ENCODE results near the gene ABCA9.
"Not testable (repeated sequence)": the region's sequence is repeated elsewhere in the genome, so short reads cannot be mapped to it uniquely, and the experiment has no call there.

ABCA9 gene

GRCh38 chr17:69075823-69076222 lies 15.1 kb upstream of the ABCA9 start:
- Mint-ChIP-seq H3K27ac (no peak overlapping the region), H3K4me1 (ENCODE audit: low read depth) (peaks cover 1% of the 10 kb centered on the region), H3K36me3 (ENCODE audit: low read depth) (peaks cover 99% of the 10 kb centered on the region), H3K27me3 (no peaks in the 10 kb centered on the region), H3K9me3 (peaks cover 84% of the 10 kb centered on the region), H3K4me3 (no peak overlapping the region)
- intact Hi-C loops (cut with micrococcal nuclease): no loop called here

DNA sequence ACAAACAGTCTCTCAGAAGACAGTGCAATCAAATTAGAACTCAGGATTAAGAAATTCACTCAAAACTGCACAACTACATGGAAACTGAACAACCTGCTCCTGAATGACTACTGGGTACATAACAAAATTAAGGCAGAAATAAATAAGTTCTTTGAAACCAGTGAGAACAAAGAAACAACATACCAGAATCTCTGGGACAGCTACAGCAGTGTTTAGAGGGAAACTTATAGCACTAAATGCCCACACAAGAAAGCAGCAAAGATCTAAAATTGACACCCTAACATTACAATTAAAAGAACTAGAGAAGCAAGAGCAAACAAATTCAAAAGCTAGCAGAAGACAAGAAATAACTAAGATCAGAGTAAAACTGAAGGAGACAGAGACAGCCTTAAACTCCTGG lies 12.7 kb upstream of the ABCA9 start:
- H3K4me3 Mint-ChIP-seq; H3K4me1 Mint-ChIP-seq (ENCODE audit: low read depth); H3K27me3 Mint-ChIP-seq; intact Hi-C loops (cut with micrococcal nuclease): not testable (repeated sequence)
- Mint-ChIP-seq H3K9me3 (peaks cover 86% of the 10 kb centered on the region), H3K27ac (peak overlapping the region; percentile 11), H3K36me3 (ENCODE audit: low read depth) (peaks cover 95% of the 10 kb centered on the region)

- peaks cover 95% of the 10 kb centered on the region for H3K36me3 Mint-ChIP-seq (ENCODE audit: low read depth)
- H3K4me1 Mint-ChIP-seq (ENCODE audit: low read depth); H3K27me3 Mint-ChIP-seq; intact Hi-C loops (cut with micrococcal nuclease); H3K4me3 Mint-ChIP-seq: not testable (repeated sequence)
- H3K9me3 Mint-ChIP-seq: peaks cover 88% of the 10 kb centered on the region
- H3K27ac Mint-ChIP-seq: peak overlapping the region; percentile 11
Observed at GRCh38 chr17:69072803-69073256, 12.1 kb upstream of the ABCA9 start.

- H3K27ac Mint-ChIP-seq: peak overlapping the region; percentile 60
- H3K4me3 Mint-ChIP-seq; intact Hi-C loops (cut with micrococcal nuclease); H3K27me3 Mint-ChIP-seq: not testable (repeated sequence)
- peaks cover 16% of the 10 kb centered on the region for H3K4me1 Mint-ChIP-seq (ENCODE audit: low read depth)
- peaks cover 88% of the 10 kb centered on the region for H3K9me3 Mint-ChIP-seq
- H3K36me3 Mint-ChIP-seq (ENCODE audit: low read depth): peaks cover 91% of the 10 kb centered on the region
Observed at GRCh38 chr17:69071233-69071586, 10.5 kb upstream of the ABCA9 start.

- H3K4me3 Mint-ChIP-seq: not testable (repeated sequence)
Observed at GRCh38 chr17:69070378-69071232, 9.9 kb upstream of the ABCA9 start.

DNA sequence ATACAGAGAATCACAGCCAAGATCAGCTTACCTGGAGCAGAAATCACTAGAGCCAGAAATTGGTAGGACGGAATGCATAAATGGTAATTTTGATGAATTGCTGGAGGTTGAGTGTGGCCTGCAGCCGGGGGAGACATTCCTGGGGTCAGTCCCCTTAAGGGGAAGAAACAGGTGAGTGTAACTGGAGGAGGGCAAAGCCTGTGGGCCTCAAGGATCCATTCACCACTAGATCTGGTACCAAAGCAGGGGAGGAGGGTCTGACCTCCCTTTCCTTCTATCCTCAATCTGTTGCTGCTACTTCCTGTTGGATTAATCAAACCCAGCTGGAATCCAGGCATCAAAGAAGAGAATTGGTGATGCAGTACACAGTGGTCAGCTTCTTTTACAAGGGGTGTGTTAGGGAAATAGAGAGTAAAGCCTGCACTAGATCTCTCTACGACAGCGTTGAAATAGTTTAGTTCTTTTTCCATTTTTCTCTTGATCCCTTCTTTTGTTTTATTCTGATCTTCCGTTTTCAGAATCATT lies 8.6 kb upstream of the ABCA9 start:
- H3K27ac Mint-ChIP-seq: no peak overlapping the region
- no peaks in the 10 kb centered on the region for H3K27me3 Mint-ChIP-seq
- peaks cover 34% of the 10 kb centered on the region for H3K4me1 Mint-ChIP-seq (ENCODE audit: low read depth)
- intact Hi-C loops (cut with micrococcal nuclease): loop anchor here (10.0 kb wide), 2 partner anchors 66 to 166 kb away; no protein-coding TSS in a partner anchor
- H3K4me3 Mint-ChIP-seq: no peak overlapping the region
- H3K9me3 Mint-ChIP-seq: peaks cover 88% of the 10 kb centered on the region
- H3K36me3 Mint-ChIP-seq (ENCODE audit: low read depth): peaks cover 93% of the 10 kb centered on the region

More at GRCh38 chr17:69070378-69071232, 9.9 kb upstream of the ABCA9 start:
- intact Hi-C loops (cut with micrococcal nuclease); H3K27me3 Mint-ChIP-seq: not testable (repeated sequence)
- H3K4me1 Mint-ChIP-seq (ENCODE audit: low read depth): peaks cover 22% of the 10 kb centered on the region
- H3K27ac Mint-ChIP-seq: peak overlapping the region; percentile 60
- peaks cover 88% of the 10 kb centered on the region for H3K9me3 Mint-ChIP-seq
- H3K36me3 Mint-ChIP-seq (ENCODE audit: low read depth): peaks cover 91% of the 10 kb centered on the region

- intact Hi-C loops (cut with micrococcal nuclease): loop anchor here (10.0 kb wide), 2 partner anchors 67 to 167 kb away; no protein-coding TSS in a partner anchor
- H3K4me3 Mint-ChIP-seq: no peak overlapping the region
- peak overlapping the region; percentile 70 for H3K27ac Mint-ChIP-seq
Observed at GRCh38 chr17:69067274-69068047, 6.7 kb upstream of the ABCA9 start.

GRCh38 chr17:69066482-69066881 lies 5.8 kb upstream of the ABCA9 start:
- Mint-ChIP-seq H3K36me3 (ENCODE audit: low read depth) (peaks cover 77% of the 10 kb centered on the region), H3K4me3 (no peak overlapping the region), H3K27me3 (no peaks in the 10 kb centered on the region), H3K4me1 (ENCODE audit: low read depth) (peaks cover 45% of the 10 kb centered on the region), H3K27ac (peak overlapping the region; percentile 85), H3K9me3 (peaks cover 71% of the 10 kb centered on the region)
- intact Hi-C loops (cut with micrococcal nuclease): loop anchor here (10.0 kb wide), 2 partner anchors 68 to 168 kb away; no protein-coding TSS in a partner anchor

More at GRCh38 chr17:69067274-69068047, 6.7 kb upstream of the ABCA9 start:
- Mint-ChIP-seq H3K4me1 (ENCODE audit: low read depth) (peaks cover 45% of the 10 kb centered on the region), H3K27me3 (no peaks in the 10 kb centered on the region), H3K36me3 (ENCODE audit: low read depth) (peaks cover 87% of the 10 kb centered on the region), H3K9me3 (peaks cover 80% of the 10 kb centered on the region)

DNA sequence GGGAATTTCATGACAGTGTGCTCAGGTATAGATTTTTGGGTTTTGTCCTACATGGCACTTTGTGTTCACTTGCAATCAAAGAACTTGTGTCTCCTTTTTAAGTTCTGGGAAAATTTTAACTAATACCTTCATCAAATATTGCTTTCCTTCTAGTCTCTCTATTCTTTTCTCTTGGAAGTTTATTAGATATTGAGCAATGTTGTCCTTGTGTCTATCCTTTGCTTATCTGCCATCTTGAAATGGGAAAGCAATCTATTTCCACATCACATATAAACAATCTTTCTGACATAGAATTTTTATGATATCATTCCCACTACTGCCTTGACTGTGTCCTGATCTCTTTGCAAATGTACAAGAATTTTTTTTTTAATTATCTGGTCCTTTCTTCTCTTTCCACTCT lies 4.4 kb upstream of the ABCA9 start:
- intact Hi-C loops (cut with micrococcal nuclease): loop anchor here (10.0 kb wide), 2 partner anchors 70 to 170 kb away; no protein-coding TSS in a partner anchor
- Mint-ChIP-seq H3K9me3 (peaks cover 67% of the 10 kb centered on the region), H3K27me3 (no peaks in the 10 kb centered on the region), H3K4me3 (no peak overlapping the region), H3K4me1 (ENCODE audit: low read depth) (peaks cover 45% of the 10 kb centered on the region), H3K27ac (peak overlapping the region; percentile 85), H3K36me3 (ENCODE audit: low read depth) (peaks cover 70% of the 10 kb centered on the region)

DNA sequence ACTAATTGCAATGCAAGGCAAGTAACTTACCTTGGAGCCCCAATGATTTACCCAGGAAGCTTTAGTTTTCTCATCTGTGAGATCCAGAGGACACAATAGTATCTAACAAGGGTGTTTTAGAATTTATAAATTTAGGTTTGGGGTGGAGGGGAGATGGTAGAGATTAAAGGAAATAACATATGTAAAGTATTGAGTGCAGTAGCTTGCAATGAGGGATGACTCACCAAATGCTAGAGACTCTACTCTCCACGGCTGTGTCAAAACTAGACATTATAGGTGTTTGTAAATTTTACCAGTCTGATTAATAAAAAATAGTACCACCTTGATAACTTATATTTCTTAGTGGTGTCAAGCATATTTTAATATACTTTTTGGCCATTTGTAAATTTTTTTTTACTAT lies 3.7 kb upstream of the ABCA9 start:
- Mint-ChIP-seq H3K27ac (peak overlapping the region; percentile 85), H3K27me3 (no peaks in the 10 kb centered on the region), H3K9me3 (peaks cover 68% of the 10 kb centered on the region), H3K36me3 (ENCODE audit: low read depth) (peaks cover 71% of the 10 kb centered on the region), H3K4me3 (no peak overlapping the region), H3K4me1 (ENCODE audit: low read depth) (peaks cover 45% of the 10 kb centered on the region)
- intact Hi-C loops (cut with micrococcal nuclease): loop anchor here (10.0 kb wide), 2 partner anchors 70 to 170 kb away; no protein-coding TSS in a partner anchor

DNA sequence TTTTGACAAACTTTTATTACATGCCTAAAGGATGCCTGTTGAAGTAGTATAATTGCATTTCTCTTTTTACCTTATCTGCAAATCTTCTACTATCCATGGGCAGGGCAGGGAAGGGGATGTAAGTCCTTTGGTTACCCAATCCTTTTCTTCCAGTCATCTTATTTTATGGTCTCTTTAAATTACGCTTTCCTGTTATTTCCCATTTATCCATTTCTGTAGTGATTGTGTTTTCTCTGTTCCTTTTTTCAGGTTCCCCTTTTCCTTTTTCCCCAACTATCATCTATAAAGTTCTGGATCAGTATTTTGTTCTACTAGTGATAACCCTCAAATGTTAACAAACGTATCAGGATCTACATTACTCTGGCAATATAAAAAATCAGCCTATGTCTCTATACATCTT lies 3.3 kb upstream of the ABCA9 start:
- Mint-ChIP-seq H3K4me1 (ENCODE audit: low read depth) (peaks cover 45% of the 10 kb centered on the region), H3K4me3 (no peak overlapping the region), H3K36me3 (ENCODE audit: low read depth) (peaks cover 71% of the 10 kb centered on the region), H3K27me3 (no peaks in the 10 kb centered on the region), H3K9me3 (peaks cover 68% of the 10 kb centered on the region), H3K27ac (peak overlapping the region; percentile 85)
- intact Hi-C loops (cut with micrococcal nuclease): loop anchor here (10.0 kb wide), 2 partner anchors 71 to 171 kb away; no protein-coding TSS in a partner anchor

DNA sequence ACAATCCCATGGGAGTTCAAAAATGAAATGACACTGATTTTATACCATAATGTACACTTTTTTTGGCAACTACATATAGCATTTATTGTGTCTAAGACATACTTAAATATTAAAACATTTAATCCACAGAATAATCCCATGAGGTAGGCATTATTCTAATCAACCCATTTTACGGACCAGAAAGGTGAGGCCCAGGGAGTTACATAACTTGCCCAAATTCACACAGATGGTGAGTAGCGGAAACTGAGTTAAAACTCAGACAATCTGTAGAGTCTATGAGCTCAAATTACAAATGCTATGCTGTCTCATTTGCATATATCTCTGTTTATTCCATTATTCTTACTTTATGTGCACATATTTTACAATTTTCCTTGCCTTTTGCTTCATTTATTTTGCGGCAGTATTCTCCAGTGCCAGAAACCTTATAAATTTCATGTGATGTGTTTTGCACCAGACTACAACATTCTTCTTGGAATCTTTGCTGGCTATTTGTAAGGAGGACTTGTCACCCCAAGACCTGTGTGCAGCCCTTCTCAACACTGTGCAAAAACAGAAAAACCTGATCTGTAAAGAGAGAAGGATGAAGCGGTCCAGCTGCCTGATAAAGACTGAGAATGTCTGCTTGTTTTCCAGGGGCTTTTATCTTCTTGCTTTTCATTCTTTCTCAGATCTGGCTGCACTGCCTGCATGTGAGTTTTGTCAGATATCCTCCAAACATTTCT lies 2.3 kb upstream of the ABCA9 start:
- Mint-ChIP-seq H3K27ac (peak overlapping the region; percentile 85), H3K4me3 (no peak overlapping the region), H3K9me3 (peaks cover 70% of the 10 kb centered on the region), H3K4me1 (ENCODE audit: low read depth) (peaks cover 45% of the 10 kb centered on the region), H3K36me3 (ENCODE audit: low read depth) (peaks cover 71% of the 10 kb centered on the region), H3K27me3 (no peaks in the 10 kb centered on the region)
- intact Hi-C loops (cut with micrococcal nuclease): loop anchor here (10.0 kb wide), 2 partner anchors 72 to 172 kb away; no protein-coding TSS in a partner anchor

Measured in dendritic cell treated with granulocyte-macrophage colony-stimulating factor and Interleukin-4, amounts not matched to agents 40 ng/mL and 50 ng/mL, for 4 days (primary cell).